ENCODE measurements around the gene CPT1B. TPM values are rescaled to one million over a fixed set of nuclear protein-coding genes. Genes with fewer than 3 reads are reported as not detected.

The CPT1B gene
- total RNA-seq, 4 donors from 2014 or later, result 34.2 to 111 (median 37.6) TPM

DNA sequence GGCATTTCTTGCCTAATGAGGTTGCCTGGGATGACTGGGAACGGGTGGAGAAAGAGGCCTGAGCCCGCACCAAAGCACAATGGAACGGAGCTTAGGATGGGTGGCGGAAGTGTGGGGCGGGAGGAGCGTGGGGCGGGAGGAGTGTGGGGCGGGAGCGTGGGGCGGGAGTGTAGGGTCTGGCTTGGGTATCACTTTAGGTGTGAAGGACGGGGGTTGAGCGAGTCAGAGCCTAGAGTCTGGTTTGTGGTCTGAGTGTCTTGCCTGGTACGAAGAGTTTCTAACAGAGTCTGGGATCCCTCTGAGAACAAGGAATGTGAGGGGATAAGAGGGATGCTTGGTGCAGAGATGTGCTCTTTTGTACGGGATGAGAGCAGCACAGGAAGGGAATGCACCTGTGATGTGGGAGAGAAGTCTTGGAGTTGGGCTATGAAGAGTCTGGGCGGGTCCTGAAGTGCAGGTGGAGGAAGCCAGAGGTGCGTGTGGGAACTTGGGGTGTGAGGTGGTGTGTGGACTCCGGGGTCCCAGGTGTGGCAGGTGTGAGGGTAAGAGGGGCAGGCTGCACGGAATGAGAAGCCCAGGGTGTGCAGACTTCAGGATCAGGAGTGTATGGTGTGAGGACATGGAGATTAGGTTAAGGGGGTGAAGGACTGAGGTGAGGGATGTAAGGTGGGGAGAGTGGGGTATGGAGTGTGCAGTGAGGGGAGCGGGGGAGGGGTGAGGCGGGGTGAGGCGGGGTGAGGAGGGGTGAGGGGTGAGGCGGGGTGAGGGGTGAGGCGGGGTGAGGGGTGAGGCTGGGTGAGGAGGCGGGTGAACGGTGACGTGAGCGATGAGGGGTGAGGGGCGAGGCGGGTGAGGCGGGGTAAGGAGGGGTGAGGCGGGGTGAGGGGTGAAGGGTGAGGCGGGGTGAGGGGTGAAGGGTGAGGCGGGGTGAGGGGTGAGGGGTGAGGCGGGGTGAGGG lies 16.5 kb downstream of the CPT1B start:
- Histone ChIP-seq H3K36me3 (no peaks in the 10 kb centered on the region), H3K4me1 (peaks cover 0 to 22% (median 12%) of the 10 kb centered on the region in 4 donors), H3K9me3 (no peaks in the 10 kb centered on the region), H3K27ac (no peak overlapping the region), H3K4me3 (no peak overlapping the region), H3K27me3 (peaks cover 4% of the 10 kb centered on the region)
- in situ Hi-C loops (cut with MboI; ENCODE audit: low pct_ligation_motif_present in 1 of 4, low pct_unique_long_range_greater_than_20kb in 1 of 4, low sequenced_read_pairs in 3 of 4), result no loop called here
- intact Hi-C loops (cut with DNase I; ENCODE audit: low total_unique reads), result no loop called here
- WGBS, 2 donors (ENCODE audit: low coverage in 1 of 2), result 77 to 93% methylated on average over 6 to 21 of the region's 34 CpGs
- no peak for DNase-seq
- no peak for TF ChIP-seq POLR2A (IDR thresholded peaks at IDR 0.05)
- TF ChIP-seq, protein P1, sequence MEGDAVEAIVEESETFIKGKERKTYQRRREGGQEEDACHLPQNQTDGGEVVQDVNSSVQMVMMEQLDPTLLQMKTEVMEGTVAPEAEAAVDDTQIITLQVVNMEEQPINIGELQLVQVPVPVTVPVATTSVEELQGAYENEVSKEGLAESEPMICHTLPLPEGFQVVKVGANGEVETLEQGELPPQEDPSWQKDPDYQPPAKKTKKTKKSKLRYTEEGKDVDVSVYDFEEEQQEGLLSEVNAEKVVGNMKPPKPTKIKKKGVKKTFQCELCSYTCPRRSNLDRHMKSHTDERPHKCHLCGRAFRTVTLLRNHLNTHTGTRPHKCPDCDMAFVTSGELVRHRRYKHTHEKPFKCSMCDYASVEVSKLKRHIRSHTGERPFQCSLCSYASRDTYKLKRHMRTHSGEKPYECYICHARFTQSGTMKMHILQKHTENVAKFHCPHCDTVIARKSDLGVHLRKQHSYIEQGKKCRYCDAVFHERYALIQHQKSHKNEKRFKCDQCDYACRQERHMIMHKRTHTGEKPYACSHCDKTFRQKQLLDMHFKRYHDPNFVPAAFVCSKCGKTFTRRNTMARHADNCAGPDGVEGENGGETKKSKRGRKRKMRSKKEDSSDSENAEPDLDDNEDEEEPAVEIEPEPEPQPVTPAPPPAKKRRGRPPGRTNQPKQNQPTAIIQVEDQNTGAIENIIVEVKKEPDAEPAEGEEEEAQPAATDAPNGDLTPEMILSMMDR (IDR thresholded peaks at IDR 0.05), result no peak
- no peak for TF ChIP-seq POLR2AphosphoS5 (IDR thresholded peaks at IDR 0.05)
- no peak for TF ChIP-seq EP300 (IDR thresholded peaks at IDR 0.05; ENCODE audit: low read depth)

DNA sequence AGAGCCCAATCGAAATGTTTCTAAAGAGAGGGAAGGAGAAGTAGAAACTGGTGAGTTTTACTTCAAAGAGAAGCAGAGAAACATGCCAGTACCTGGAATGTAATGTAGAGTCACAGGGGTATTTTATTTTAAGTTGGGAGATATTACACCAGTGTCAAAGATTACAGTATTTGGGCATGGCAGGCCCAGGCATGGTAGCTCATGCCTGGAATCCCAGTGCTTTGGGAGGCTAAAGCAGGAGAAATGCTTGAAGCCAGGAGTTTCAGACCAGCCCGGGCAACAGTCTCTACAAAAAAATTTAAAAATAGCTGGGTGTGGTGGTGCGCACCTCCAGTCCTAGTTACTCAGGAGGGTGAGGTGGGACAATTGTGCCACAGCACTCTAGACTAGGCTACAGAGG lies 18.2 kb downstream of the CPT1B start:
- 76 to 89% methylated on average over 3 of the region's 3 CpGs for WGBS, 2 donors (ENCODE audit: low coverage in 1 of 2)

DNA sequence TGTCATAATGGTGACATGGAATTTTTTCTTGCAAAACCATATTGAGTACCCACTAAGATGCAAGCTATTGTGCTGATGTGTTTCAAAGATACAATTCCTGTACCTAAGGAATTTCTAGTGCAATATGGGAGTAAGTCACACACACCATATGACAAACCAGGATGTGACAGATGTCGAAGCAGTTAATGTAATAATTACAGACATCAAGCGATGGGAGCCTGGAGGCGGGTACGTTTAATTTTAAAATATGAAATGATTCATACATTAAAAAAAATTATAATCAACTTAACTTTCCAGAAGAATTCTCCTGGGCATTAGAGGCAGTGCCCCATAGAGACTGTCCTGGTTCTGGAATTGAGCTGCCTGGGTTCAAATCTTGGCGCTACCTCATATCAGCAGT lies 21.5 kb downstream of the CPT1B start:
- H3K9me3 ChIP-seq, result no peaks in the 10 kb centered on the region
- H3K27ac ChIP-seq, result no peak overlapping the region
- no peak overlapping the region for H3K4me3 ChIP-seq
- H3K27me3 ChIP-seq, result peaks cover 4% of the 10 kb centered on the region
- WGBS, 2 donors (ENCODE audit: low coverage in 1 of 2), result 83 to 93% methylated on average over 4 to 5 of the region's 5 CpGs
- intact Hi-C loops (cut with DNase I; ENCODE audit: low total_unique reads), result no loop called here
- no peaks in the 10 kb centered on the region for H3K4me1 ChIP-seq
- in situ Hi-C loops (cut with MboI; ENCODE audit: low pct_ligation_motif_present in 1 of 4, low pct_unique_long_range_greater_than_20kb in 1 of 4, low sequenced_read_pairs in 3 of 4), result no loop called here
- TF ChIP-seq POLR2A (IDR thresholded peaks at IDR 0.05) (no peak), POLR2AphosphoS5 (IDR thresholded peaks at IDR 0.05) (no peak), EP300 (IDR thresholded peaks at IDR 0.05; ENCODE audit: low read depth) (no peak)
- TF ChIP-seq, protein P1 (IDR thresholded peaks at IDR 0.05), result no peak
- no peak for DNase-seq
- no peaks in the 10 kb centered on the region for H3K36me3 ChIP-seq

More for the DNA sequence above, 18.2 kb downstream of the CPT1B start:
- intact Hi-C loops (cut with DNase I; ENCODE audit: low total_unique reads) (no loop called here), in situ Hi-C loops (cut with MboI; ENCODE audit: low pct_ligation_motif_present in 1 of 4, low pct_unique_long_range_greater_than_20kb in 1 of 4, low sequenced_read_pairs in 3 of 4) (no loop called here)
- no peak for DNase-seq
- no peak for TF ChIP-seq POLR2AphosphoS5 (IDR thresholded peaks at IDR 0.05)
- TF ChIP-seq, protein P1 (IDR thresholded peaks at IDR 0.05), result no peak
- TF ChIP-seq EP300 (IDR thresholded peaks at IDR 0.05; ENCODE audit: low read depth), result no peak
- TF ChIP-seq POLR2A (IDR thresholded peaks at IDR 0.05), result no peak
- H3K27ac ChIP-seq, result no peak overlapping the region
- no peak overlapping the region for H3K4me3 ChIP-seq
- H3K27me3 ChIP-seq, result peaks cover 4% of the 10 kb centered on the region
- no peaks in the 10 kb centered on the region for H3K36me3 ChIP-seq
- H3K4me1 ChIP-seq, result peaks cover 0 to 19% (median 12%) of the 10 kb centered on the region in 4 donors
- no peaks in the 10 kb centered on the region for H3K9me3 ChIP-seq

DNA sequence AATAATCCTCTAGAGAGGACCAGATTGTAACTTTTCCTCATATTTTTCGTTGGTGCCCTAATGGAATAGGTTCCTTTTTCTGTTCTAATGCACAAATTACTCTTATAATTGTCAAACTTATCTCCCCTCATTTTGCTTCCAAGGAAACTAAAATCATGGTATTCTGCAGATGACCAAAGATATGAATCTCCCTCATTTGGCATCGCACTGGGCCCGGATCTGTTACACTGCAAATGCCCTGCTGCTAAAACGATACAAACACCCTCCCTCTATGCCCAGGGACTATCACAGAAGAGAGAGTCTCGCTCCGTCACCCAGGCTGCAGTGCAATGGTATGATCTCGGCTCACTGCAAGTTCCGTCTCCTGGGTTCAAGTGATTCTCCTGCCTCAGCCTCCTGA lies 24.9 kb downstream of the CPT1B start:
- WGBS, 2 donors (ENCODE audit: low coverage in 1 of 2), result 83 to 87% methylated on average over 4 to 8 of the region's 8 CpGs
- Histone ChIP-seq H3K27ac (no peak overlapping the region), H3K27me3 (peaks cover 17% of the 10 kb centered on the region), H3K4me3 (no peak overlapping the region), H3K9me3 (no peaks in the 10 kb centered on the region), H3K36me3 (no peaks in the 10 kb centered on the region), H3K4me1 (peaks cover 3 to 11% (median 8%) of the 10 kb centered on the region in 4 donors)
- intact Hi-C loops (cut with DNase I; ENCODE audit: low total_unique reads) (no loop called here), in situ Hi-C loops (cut with MboI; ENCODE audit: low pct_ligation_motif_present in 1 of 4, low pct_unique_long_range_greater_than_20kb in 1 of 4, low sequenced_read_pairs in 3 of 4) (no loop called here)
- DNase-seq, result no peak
- TF ChIP-seq POLR2AphosphoS5 (IDR thresholded peaks at IDR 0.05) (no peak), EP300 (IDR thresholded peaks at IDR 0.05; ENCODE audit: low read depth) (no peak), POLR2A (IDR thresholded peaks at IDR 0.05) (no peak)
- TF ChIP-seq, protein P1 (IDR thresholded peaks at IDR 0.05), result no peak
